Endodermal cell (in vitro differentiated cells): ENCODE measurements around the gene DOCK2. TPM values are rescaled to one million over a fixed set of nuclear protein-coding genes. Genes with fewer than 3 reads are reported as not detected.

ENCODE experiments used
- DNase-seq: peaks from one replicate; pipeline ENCODE4 v3.0.0-alpha.2; 2017
- H3K27ac ChIP-seq: 2 replicates; pipeline ENCODE4 v1.5.1; 2013; ENCODE audit warnings: mild to moderate bottlenecking, low read depth, low read length, moderate library complexity
- H3K27me3 ChIP-seq: 2 replicates; pipeline ENCODE4 v1.6.1; 2013; ENCODE audit warnings: mild to moderate bottlenecking, low read length, moderate library complexity; ENCODE audit not compliant: insufficient read depth, control insufficient read depth, poor library complexity, severe bottlenecking
- H3K36me3 ChIP-seq: 2 replicates; pipeline ENCODE4 v1.7.0; 2013; ENCODE audit warnings: mild to moderate bottlenecking, low read length, moderate library complexity; ENCODE audit not compliant: control insufficient read depth, insufficient read depth
- H3K4me1 ChIP-seq: one replicate; pipeline ENCODE4 v1.7.0; 2013; ENCODE audit warnings: low read length; ENCODE audit not compliant: control insufficient read depth, insufficient read depth
- H3K4me3 ChIP-seq: 2 replicates; pipeline ENCODE4 v1.5.1; 2013; ENCODE audit warnings: mild to moderate bottlenecking, low read length, moderate library complexity
- H3K9ac ChIP-seq: 2 replicates; pipeline ENCODE4 v1.6.1; 2013; ENCODE audit warnings: mild to moderate bottlenecking, low read length, moderate library complexity; ENCODE audit not compliant: poor library complexity, severe bottlenecking; ENCODE audit errors: extremely low read depth
- H3K9me3 ChIP-seq: 2 replicates; pipeline ENCODE4 v1.6.1; 2013; ENCODE audit warnings: mild to moderate bottlenecking, low read length, moderate library complexity; ENCODE audit not compliant: control insufficient read depth
- H3K27ac Mint-ChIP-seq: 2 replicates; pipeline ENCODE4 v1.8.0; 2020; ENCODE audit warnings: mixed read lengths
- H3K27me3 Mint-ChIP-seq: 2 replicates; pipeline ENCODE4 v1.8.0; 2021; ENCODE audit warnings: mild to moderate bottlenecking, mixed read lengths; ENCODE audit not compliant: insufficient read depth
- H3K36me3 Mint-ChIP-seq: 2 replicates; pipeline ENCODE4 v1.8.0; 2020; ENCODE audit warnings: low read depth, mixed read lengths
- H3K4me1 Mint-ChIP-seq: 2 replicates; pipeline ENCODE4 v1.8.0; 2020; ENCODE audit warnings: mixed read lengths
- H3K4me3 Mint-ChIP-seq: 2 replicates; pipeline ENCODE4 v1.8.0; 2020; ENCODE audit warnings: mild to moderate bottlenecking, moderate library complexity, mixed read lengths
- H3K9me3 Mint-ChIP-seq: 2 replicates; pipeline ENCODE4 v1.8.0; 2020; ENCODE audit warnings: mild to moderate bottlenecking, mixed read lengths
- WGBS, 2 experiments: methylation state at CpG; one replicate each; pipeline versions ENCODE4 v1.1.5 to v1.1.7; 2013; ENCODE audit warnings: missing lambda C conversion rate in 2 of 2, mixed read lengths in 1 of 2; ENCODE audit not compliant: insufficient coverage in 1 of 2, insufficient read length in 1 of 2; 5-methylcytosine and 5-hydroxymethylcytosine counted together
- total RNA-seq, 2 donors: library from RNA; stranded (reverse); fragmentation: NEBNext Ultra II Directional in 1 of 2; extraction: Animal tissue kit (Norgen Biotek cat#: 25700) in 1 of 2; gene quantifications; 2 replicates in 1 of 2; 3 replicates in 1 of 2; pipeline ENCODE4 v1.2.1, GENCODE V29; 2021
- TF ChIP-seq, protein P1 (sequence below): fragments of 200-600 bp; sonication (generic); conservative IDR thresholded peaks from 2 replicates; pipeline ENCODE4 v1.5.0; 2021; ENCODE audit warnings: antibody characterized with exemption, mild to moderate bottlenecking

DOCK2 gene
- total RNA-seq, 2 donors from 2014 or later, result 2.6 to 3.9 TPM

DNA sequence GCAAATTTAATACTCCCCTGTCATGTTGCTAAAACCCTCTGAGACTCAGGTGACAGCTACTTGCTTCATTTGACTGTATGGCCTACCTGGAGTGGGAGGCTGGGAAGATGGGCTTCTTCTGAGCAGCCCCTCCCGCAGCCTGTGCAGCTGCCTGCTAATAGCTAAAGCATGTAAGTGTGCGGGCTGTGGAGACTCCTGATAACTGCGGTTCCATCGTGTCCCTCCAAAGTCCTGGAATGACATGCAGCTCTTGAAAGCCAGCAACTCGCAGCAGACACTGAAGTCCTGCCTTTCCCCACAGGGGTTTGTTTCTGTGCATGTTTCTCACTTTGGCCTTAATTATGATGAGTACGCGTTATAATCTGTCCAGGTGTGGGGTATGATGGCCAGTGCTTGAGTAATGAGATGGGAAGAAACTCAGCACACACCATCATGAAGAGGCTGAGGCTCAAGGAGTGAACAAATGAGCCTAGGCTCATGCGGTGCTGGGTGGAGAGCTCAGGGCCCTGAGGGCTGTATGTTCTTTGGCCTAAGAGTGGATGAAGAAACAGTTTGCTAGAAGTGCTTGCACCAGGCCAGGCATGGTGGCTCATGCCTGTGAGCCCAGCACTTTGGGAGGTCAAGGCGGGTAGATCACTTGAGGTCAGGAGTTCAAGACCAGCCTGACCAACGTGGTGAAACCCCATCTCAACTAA is 119.1 kb downstream of the DOCK2 start:
- Histone ChIP-seq H3K4me1 (no peaks in the 10 kb centered on the region), H3K27ac (no peak overlapping the region), H3K9me3 (no peaks in the 10 kb centered on the region), H3K27me3 (no peaks in the 10 kb centered on the region), H3K36me3 (no peaks in the 10 kb centered on the region), H3K4me3 (no peak overlapping the region), H3K9ac (no peak overlapping the region)
- TF ChIP-seq, protein P1, sequence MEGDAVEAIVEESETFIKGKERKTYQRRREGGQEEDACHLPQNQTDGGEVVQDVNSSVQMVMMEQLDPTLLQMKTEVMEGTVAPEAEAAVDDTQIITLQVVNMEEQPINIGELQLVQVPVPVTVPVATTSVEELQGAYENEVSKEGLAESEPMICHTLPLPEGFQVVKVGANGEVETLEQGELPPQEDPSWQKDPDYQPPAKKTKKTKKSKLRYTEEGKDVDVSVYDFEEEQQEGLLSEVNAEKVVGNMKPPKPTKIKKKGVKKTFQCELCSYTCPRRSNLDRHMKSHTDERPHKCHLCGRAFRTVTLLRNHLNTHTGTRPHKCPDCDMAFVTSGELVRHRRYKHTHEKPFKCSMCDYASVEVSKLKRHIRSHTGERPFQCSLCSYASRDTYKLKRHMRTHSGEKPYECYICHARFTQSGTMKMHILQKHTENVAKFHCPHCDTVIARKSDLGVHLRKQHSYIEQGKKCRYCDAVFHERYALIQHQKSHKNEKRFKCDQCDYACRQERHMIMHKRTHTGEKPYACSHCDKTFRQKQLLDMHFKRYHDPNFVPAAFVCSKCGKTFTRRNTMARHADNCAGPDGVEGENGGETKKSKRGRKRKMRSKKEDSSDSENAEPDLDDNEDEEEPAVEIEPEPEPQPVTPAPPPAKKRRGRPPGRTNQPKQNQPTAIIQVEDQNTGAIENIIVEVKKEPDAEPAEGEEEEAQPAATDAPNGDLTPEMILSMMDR, result no peak
- DNase-seq, result no peak
- Mint-ChIP-seq H3K36me3 (no peaks in the 10 kb centered on the region), H3K27ac (no peak overlapping the region), H3K4me1 (peaks cover 10% of the 10 kb centered on the region), H3K27me3 (peaks cover 2% of the 10 kb centered on the region), H3K9me3 (no peaks in the 10 kb centered on the region), H3K4me3 (no peak overlapping the region)
- 94 to 98% methylated on average over 8 to 10 of the region's 10 CpGs for WGBS, 2 experiments

DNA sequence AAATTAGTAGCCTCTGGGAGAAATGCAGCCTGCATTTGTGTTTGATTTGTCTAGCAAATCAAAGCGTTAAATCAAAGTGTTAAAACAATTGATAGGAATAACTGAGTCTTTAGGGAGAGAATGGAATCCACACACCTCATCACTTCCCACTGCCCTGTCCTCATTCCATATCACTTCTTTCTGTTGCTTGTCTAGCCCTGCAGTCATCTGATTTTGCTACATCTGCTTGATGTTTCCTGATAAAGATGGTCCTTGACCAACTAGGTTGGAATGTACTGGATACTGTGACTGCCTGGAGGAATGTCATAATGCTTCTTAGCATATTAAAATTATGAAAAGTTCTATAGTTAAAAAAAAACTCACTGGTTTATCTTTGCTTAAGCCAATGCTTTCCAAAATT is 119.9 kb downstream of the DOCK2 start:
- Mint-ChIP-seq H3K27me3 (no peaks in the 10 kb centered on the region), H3K36me3 (no peaks in the 10 kb centered on the region), H3K27ac (no peak overlapping the region), H3K9me3 (no peaks in the 10 kb centered on the region), H3K4me1 (peaks cover 10% of the 10 kb centered on the region), H3K4me3 (no peak overlapping the region)
- DNase-seq, result no peak
- TF ChIP-seq, protein P1, result no peak
- Histone ChIP-seq H3K9me3 (no peaks in the 10 kb centered on the region), H3K4me3 (no peak overlapping the region), H3K27me3 (no peaks in the 10 kb centered on the region), H3K27ac (no peak overlapping the region), H3K4me1 (no peaks in the 10 kb centered on the region), H3K36me3 (no peaks in the 10 kb centered on the region), H3K9ac (no peak overlapping the region)
- 100% methylated on average over 1 of the region's 1 CpG for WGBS, 2 experiments

DNA sequence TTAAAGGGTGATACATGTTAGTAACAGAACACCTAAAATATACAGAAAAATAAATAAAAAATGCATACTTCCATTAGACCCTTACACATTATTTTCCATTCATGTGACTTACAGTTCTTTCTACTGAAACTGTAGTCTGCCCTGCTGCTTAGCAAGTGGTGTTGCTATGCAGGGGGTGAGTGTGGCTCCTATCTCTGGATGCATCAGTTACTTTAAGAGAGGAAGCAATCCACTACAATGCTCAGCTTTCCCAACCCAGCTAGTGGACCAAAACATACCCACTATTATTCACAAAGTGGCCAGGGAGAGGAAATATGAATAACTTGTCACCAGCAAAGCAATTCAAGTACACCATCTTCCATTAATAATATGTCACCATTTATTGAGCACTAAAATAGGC is 121.8 kb downstream of the DOCK2 start:
- Mint-ChIP-seq H3K4me1 (peaks cover 7% of the 10 kb centered on the region), H3K9me3 (no peaks in the 10 kb centered on the region), H3K4me3 (no peak overlapping the region), H3K27me3 (no peaks in the 10 kb centered on the region), H3K36me3 (no peaks in the 10 kb centered on the region), H3K27ac (no peak overlapping the region)
- Histone ChIP-seq H3K27me3 (no peaks in the 10 kb centered on the region), H3K9me3 (no peaks in the 10 kb centered on the region), H3K36me3 (no peaks in the 10 kb centered on the region), H3K9ac (no peak overlapping the region), H3K4me1 (no peaks in the 10 kb centered on the region), H3K27ac (no peak overlapping the region), H3K4me3 (no peak overlapping the region)
- DNase-seq, result no peak
- TF ChIP-seq, protein P1, result no peak
